DMS114 treated with DMSO at 0.1 percent for 48 hours (cell line): Measurements from ENCODE around the gene GPA33.

Experiments
- DNase-seq: peaks from one replicate; lab custom pipeline; 2025; ENCODE audit not compliant: unreplicated experiment; lab: John Stamatoyannopoulos, UW

The GPA33 gene

GRCh38 chr1:167118188-167118587 is 28.0 kb upstream of the GPA33 start:
- DNase-seq: no peak

GRCh38 chr1:167117225-167117624 is 27.0 kb upstream of the GPA33 start:
- no peak for DNase-seq

GRCh38 chr1:167116174-167116573 is 26.0 kb upstream of the GPA33 start:
- DNase-seq: no peak

- no peak for DNase-seq
Measured at GRCh38 chr1:167115655-167116054, 25.5 kb upstream of the GPA33 start.

- no peak for DNase-seq
Measured at GRCh38 chr1:167114725-167115124, 24.5 kb upstream of the GPA33 start.

GRCh38 chr1:167111868-167112709 is 21.9 kb upstream of the GPA33 start:
- DNase-seq: no peak

GRCh38 chr1:167110586-167110985 is 20.4 kb upstream of the GPA33 start:
- no peak for DNase-seq

- no peak for DNase-seq
Measured at GRCh38 chr1:167109125-167109524, 18.9 kb upstream of the GPA33 start.

- no peak for DNase-seq
Measured at GRCh38 chr1:167107456-167107855, 17.3 kb upstream of the GPA33 start.

- DNase-seq: no peak
Measured at GRCh38 chr1:167106119-167106461, 15.9 kb upstream of the GPA33 start.

- DNase-seq: no peak
Measured at GRCh38 chr1:167105271-167106118, 15.3 kb upstream of the GPA33 start.

- no peak for DNase-seq
Measured at GRCh38 chr1:167104256-167104633, 14.1 kb upstream of the GPA33 start.

GRCh38 chr1:167102906-167103573 is 12.9 kb upstream of the GPA33 start:
- no peak for DNase-seq

- DNase-seq: no peak
Measured at GRCh38 chr1:167101754-167102153, 11.6 kb upstream of the GPA33 start.

- DNase-seq: no peak
Measured at GRCh38 chr1:167100730-167101129, 10.6 kb upstream of the GPA33 start.

GRCh38 chr1:167099851-167100250 is 9.7 kb upstream of the GPA33 start:
- DNase-seq: no peak

- DNase-seq: no peak
Measured at GRCh38 chr1:167095368-167095767, 5.2 kb upstream of the GPA33 start.

GRCh38 chr1:167094690-167095089 is 4.5 kb upstream of the GPA33 start:
- DNase-seq: no peak

GRCh38 chr1:167093846-167094516 is 3.8 kb upstream of the GPA33 start, which contains the start of gene STYXL2:
TSS of gene STYXL2 (plus strand) at chr1:167094075. CDS start at chr1:167094850, 775 bp downstream.
- no peak for DNase-seq

GRCh38 chr1:167092653-167093052 is 2.5 kb upstream of the GPA33 start:
- DNase-seq: no peak

GRCh38 chr1:167089939-167090313 is 251 bp downstream of the GPA33 start:
- DNase-seq: no peak
